Measurements from ENCODE around the gene SIGLEC9.

Gene SIGLEC9

DNA sequence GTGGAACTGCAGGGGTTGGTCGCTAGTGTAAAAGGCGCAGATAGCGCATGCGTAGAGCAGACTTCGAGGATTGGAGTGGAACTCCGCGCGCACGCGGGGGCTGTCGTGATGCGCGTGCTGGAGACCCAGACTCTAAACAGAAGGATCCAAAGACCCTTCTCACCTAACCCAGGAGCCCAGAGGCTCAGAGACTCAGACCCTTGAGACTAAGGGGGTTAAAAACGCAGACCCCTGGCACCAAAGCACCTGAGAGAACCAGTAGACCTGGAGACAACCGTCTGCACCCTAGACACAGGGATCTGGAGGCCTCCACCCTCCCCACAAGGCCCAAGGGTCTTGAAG is 15.9 kb upstream of the SIGLEC9 start:
- H3K4me3 ChIP-seq (ENCODE audit: low read depth, low read length): peak overlapping the region; percentile 77
- no peak for DNase-seq (ENCODE audit: low read depth, low spot score)
- in situ Hi-C loops (cut with HindIII; ENCODE audit: low sequenced_read_pairs): no loop called here
- TF ChIP-seq CTCF (IDR thresholded peaks at IDR 0.05; ENCODE audit: low read depth, low read length): no peak

DNA sequence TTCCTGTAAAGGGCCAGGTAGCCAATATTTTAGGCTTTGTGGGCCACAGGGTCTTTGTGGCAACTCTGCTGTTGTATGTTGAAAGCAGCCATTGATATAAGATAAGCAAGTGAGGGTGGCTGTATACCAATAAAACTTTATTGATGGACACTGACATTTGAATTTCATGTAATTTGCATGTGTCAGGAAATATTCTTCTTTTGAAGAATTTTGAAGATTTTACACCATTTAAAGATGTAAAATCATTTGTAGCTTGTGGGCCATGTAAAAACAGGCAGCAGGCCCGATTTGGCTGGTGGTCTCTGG is 14.1 kb upstream of the SIGLEC9 start:
- DNase-seq (ENCODE audit: low read depth, low spot score): no peak
- no peak overlapping the region for H3K4me3 ChIP-seq (ENCODE audit: low read depth, low read length)
- no peak for TF ChIP-seq CTCF (IDR thresholded peaks at IDR 0.05; ENCODE audit: low read depth, low read length)
- in situ Hi-C loops (cut with HindIII; ENCODE audit: low sequenced_read_pairs): no loop called here

DNA sequence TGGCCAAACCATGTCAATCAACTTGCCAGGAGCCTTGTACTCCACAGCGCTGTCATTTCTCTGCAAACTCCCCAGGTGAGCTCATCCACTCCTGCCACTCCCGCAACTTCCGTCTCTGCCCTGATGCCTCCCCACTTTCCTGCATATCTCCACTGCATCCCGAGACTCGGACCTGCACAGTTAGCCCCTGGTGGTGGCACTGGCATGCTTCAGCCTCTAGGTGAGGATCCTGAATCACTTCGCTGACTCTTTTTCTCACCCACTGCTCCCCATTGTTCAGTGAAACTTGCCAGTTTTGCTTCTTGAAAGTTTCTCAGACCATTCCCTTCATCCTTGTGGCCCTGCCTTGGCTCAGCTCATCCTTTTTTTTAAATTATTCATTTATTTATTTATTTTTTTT is 13.1 kb upstream of the SIGLEC9 start:
- in situ Hi-C loops (cut with HindIII; ENCODE audit: low sequenced_read_pairs): no loop called here
- no peak for DNase-seq (ENCODE audit: low read depth, low spot score)
- TF ChIP-seq CTCF (IDR thresholded peaks at IDR 0.05; ENCODE audit: low read depth, low read length): peak; percentile 23
- H3K4me3 ChIP-seq (ENCODE audit: low read depth, low read length): no peak overlapping the region

GRCh38 chr19:51114087-51114729 is 10.5 kb upstream of the SIGLEC9 start:
- DNase-seq (ENCODE audit: low read depth, low spot score): no peak
- in situ Hi-C loops (cut with HindIII; ENCODE audit: low sequenced_read_pairs): no loop called here
- TF ChIP-seq CTCF (IDR thresholded peaks at IDR 0.05; ENCODE audit: low read depth, low read length): no peak
- H3K4me3 ChIP-seq (ENCODE audit: low read depth, low read length): no peak overlapping the region

DNA sequence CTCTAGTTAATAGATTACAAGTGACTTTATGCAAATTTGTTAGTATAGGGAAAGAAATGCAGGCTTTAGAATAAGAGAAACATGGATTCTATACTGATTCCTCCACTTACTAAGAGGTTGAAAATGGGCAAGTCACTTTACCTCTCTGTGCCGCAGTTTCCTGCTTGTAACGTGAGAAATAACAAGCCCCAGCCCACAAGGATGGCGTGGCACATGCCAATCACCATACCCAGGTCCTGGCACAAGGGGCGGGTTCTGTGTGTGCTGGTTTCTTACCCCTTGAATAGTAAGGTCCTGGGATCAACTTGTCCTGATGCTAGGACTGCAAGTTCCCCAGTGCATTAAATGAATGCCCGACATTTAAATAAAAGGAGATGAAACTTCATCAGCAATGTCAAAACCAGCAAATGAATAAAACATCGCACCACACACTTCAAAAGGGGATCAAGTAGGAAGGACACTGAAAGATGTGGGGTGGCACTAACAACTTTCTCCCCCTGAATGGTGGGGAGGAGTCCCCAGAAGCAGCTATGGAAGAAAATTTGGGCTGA is 7.9 kb upstream of the SIGLEC9 start:
- H3K4me3 ChIP-seq (ENCODE audit: low read depth, low read length): no peak overlapping the region
- no peak for DNase-seq (ENCODE audit: low read depth, low spot score)
- no peak for TF ChIP-seq CTCF (IDR thresholded peaks at IDR 0.05; ENCODE audit: low read depth, low read length)
- in situ Hi-C loops (cut with HindIII; ENCODE audit: low sequenced_read_pairs): no loop called here

GRCh38 chr19:51119101-51119500 is 5.6 kb upstream of the SIGLEC9 start:
- H3K4me3 ChIP-seq (ENCODE audit: low read depth, low read length): no peak overlapping the region
- DNase-seq (ENCODE audit: low read depth, low spot score): no peak
- no peak for TF ChIP-seq CTCF (IDR thresholded peaks at IDR 0.05; ENCODE audit: low read depth, low read length)
- in situ Hi-C loops (cut with HindIII; ENCODE audit: low sequenced_read_pairs): no loop called here

- H3K4me3 ChIP-seq (ENCODE audit: low read depth, low read length): no peak overlapping the region
- in situ Hi-C loops (cut with HindIII; ENCODE audit: low sequenced_read_pairs): no loop called here
- no peak for DNase-seq (ENCODE audit: low read depth, low spot score)
- no peak for TF ChIP-seq CTCF (IDR thresholded peaks at IDR 0.05; ENCODE audit: low read depth, low read length)
These were observed 5.1 kb upstream of the SIGLEC9 start for GRCh38 chr19:51119611-51120010.
